H1 (cell line): Measurements from ENCODE around the gene ITSN1. TPM values are rescaled to one million over a fixed set of nuclear protein-coding genes. Genes with fewer than 3 reads are reported as not detected.

Source experiments
- CTCF ChIA-PET: fragments of 300-600 bp; sonication (Branson Sonifier 250); formaldehyde crosslinking; loops from one replicate; lab custom pipeline; 2021; ENCODE audit not compliant: partially characterized antibody; lab: Charles Lee
- POLR2A ChIA-PET: fragments of 300-600 bp; sonication (Branson Sonifier 250); formaldehyde crosslinking; loops from one replicate; lab custom pipeline; 2021; ENCODE audit warnings: inconsistent platforms; ENCODE audit not compliant: partially characterized antibody; lab: Charles Lee
- DNase-seq, 2 experiments: peaks; one replicate each; pipeline versions ENCODE4 v3.0.0 to v3.0.0-alpha.2; 2010 to 2022; ENCODE audit warnings: low spot score in 2 of 2, low read depth in 1 of 2, mixed read lengths in 1 of 2
- FAIRE-seq: peaks from 2 replicates; lab custom pipeline; 2011; peaks lifted over from hg19 to GRCh38; lab: Jason Lieb, UNC
- H2AFZ ChIP-seq: 2 replicates; pipeline ENCODE4 v1.8.1; 2012; ENCODE audit warnings: low read length, inconsistent platforms
- H2AK5ac ChIP-seq: 2 replicates; pipeline ENCODE4 v1.6.1; 2013; ENCODE audit warnings: low read depth, low read length
- H2BK120ac ChIP-seq: replicated peaks from 2 replicates; pipeline ENCODE3; 2013; ENCODE audit warnings: low read depth, low read length, inconsistent platforms
- H2BK12ac ChIP-seq: 2 replicates; pipeline ENCODE4 v1.6.1; 2013; ENCODE audit warnings: low read depth, low read length
- H2BK15ac ChIP-seq: 2 replicates; pipeline ENCODE4 v1.6.1; 2013; ENCODE audit warnings: low read length
- H2BK20ac ChIP-seq: 2 replicates; pipeline ENCODE4 v1.6.1; 2013; ENCODE audit warnings: low read length
- H2BK5ac ChIP-seq: 2 replicates; pipeline ENCODE4 v1.6.1; 2013; ENCODE audit warnings: low read depth, low read length
- H3K14ac ChIP-seq: 2 replicates; pipeline ENCODE4 v1.6.1; 2013; ENCODE audit warnings: inconsistent platforms; ENCODE audit not compliant: insufficient read length
- H3K18ac ChIP-seq: 2 replicates; pipeline ENCODE4 v1.6.1; 2013; ENCODE audit warnings: low read length; ENCODE audit errors: extremely low read depth
- H3K23ac ChIP-seq: 2 replicates; pipeline ENCODE4 v1.6.1; 2013; ENCODE audit warnings: inconsistent platforms; ENCODE audit not compliant: insufficient read length
- H3K23me2 ChIP-seq: 2 replicates; pipeline ENCODE4 v1.6.1; 2013; ENCODE audit warnings: low read depth, low read length
- H3K27ac ChIP-seq: 2 replicates; pipeline ENCODE4 v1.6.1; 2011; ENCODE audit warnings: low read depth, low read length, inconsistent platforms
- H3K27me3 ChIP-seq, 4 experiments: replicated peaks in 1 of 4; 1 replicate in 1 of 4; 2 replicates in 3 of 4; pipeline versions ENCODE4 v1.6.1 to v1.8.1; 2011 to 2013; ENCODE audit warnings: low read length in 3 of 4, mild to moderate bottlenecking in 3 of 4, inconsistent platforms in 2 of 4, mixed read lengths in 2 of 4, moderate library complexity in 1 of 4; ENCODE audit not compliant: control insufficient read depth in 3 of 4, insufficient read depth in 3 of 4; ENCODE audit errors: extremely low read depth in 1 of 4
- H3K36me3 ChIP-seq, 4 experiments: 2 replicates each; pipeline versions ENCODE4 v1.6.1 to v1.8.1; 2011 to 2013; ENCODE audit warnings: mild to moderate bottlenecking in 4 of 4, low read length in 3 of 4, moderate library complexity in 2 of 4, control low read depth in 1 of 4, inconsistent platforms in 1 of 4; ENCODE audit not compliant: insufficient read depth in 4 of 4, control insufficient read depth in 2 of 4
- H3K4ac ChIP-seq: replicated peaks from 2 replicates; pipeline ENCODE3; 2013; ENCODE audit warnings: low read length, low read depth, mixed read lengths, inconsistent platforms; ENCODE audit not compliant: insufficient read length
- H3K4me1 ChIP-seq, 4 experiments: replicated peaks in 1 of 4; 1 replicate in 1 of 4; 2 replicates in 3 of 4; pipeline versions ENCODE4 v1.6.1 to v1.8.1; 2011 to 2013; ENCODE audit warnings: low read length in 3 of 4, inconsistent platforms in 2 of 4, mixed read lengths in 1 of 4; ENCODE audit not compliant: insufficient read depth in 4 of 4, control insufficient read depth in 3 of 4
- H3K4me2 ChIP-seq, 2 experiments: 2 replicates each; pipeline versions ENCODE4 v1.6.1 to v1.8.1; 2011 to 2013; ENCODE audit warnings: low read depth in 2 of 2, low read length in 2 of 2, control low read depth in 1 of 2, inconsistent platforms in 1 of 2, mild to moderate bottlenecking in 1 of 2; ENCODE audit not compliant: insufficient read depth in 1 of 2
- H3K4me3 ChIP-seq, 4 experiments: fragments of 200-600, 300-600 bp in 1 of 4; sonication (generic), shearing (Covaris generic), sonication (Bioruptor Twin) in 1 of 4; 2 replicates each; pipeline versions ENCODE4 v1.5.1 to v1.8.1; 2011 to 2016; ENCODE audit warnings: low read length in 4 of 4, low read depth in 3 of 4, control low read depth in 2 of 4, inconsistent platforms in 2 of 4, mild to moderate bottlenecking in 2 of 4, mixed read lengths in 1 of 4, moderate library complexity in 1 of 4; ENCODE audit not compliant: insufficient read depth in 2 of 4; ENCODE audit errors: extremely low read depth in 1 of 4
- H3K56ac ChIP-seq: replicated peaks from 2 replicates; pipeline ENCODE3; 2013; ENCODE audit warnings: low read depth, mild to moderate bottlenecking, mixed read lengths, low read length, inconsistent platforms; ENCODE audit not compliant: insufficient read length
- H3K79me1 ChIP-seq: 2 replicates; pipeline ENCODE4 v1.6.1; 2013; ENCODE audit warnings: low read depth, low read length, control low read depth
- H3K79me2 ChIP-seq, 2 experiments: 2 replicates each; pipeline versions ENCODE4 v1.6.1 to v1.8.1; 2012 to 2013; ENCODE audit warnings: low read length in 2 of 2, mild to moderate bottlenecking in 2 of 2, inconsistent platforms in 1 of 2; ENCODE audit not compliant: insufficient read depth in 2 of 2, control insufficient read depth in 1 of 2
- H3K9ac ChIP-seq, 4 experiments: replicated peaks in 1 of 4; 1 replicate in 1 of 4; 2 replicates in 3 of 4; pipeline versions ENCODE4 v1.6.1 to v1.8.1; 2011 to 2013; ENCODE audit warnings: low read depth in 3 of 4, low read length in 3 of 4, control low read depth in 2 of 4, mild to moderate bottlenecking in 2 of 4, moderate library complexity in 2 of 4, inconsistent platforms in 1 of 4; ENCODE audit errors: extremely low read depth in 1 of 4
- H3K9me3 ChIP-seq, 2 experiments: 2 replicates each; pipeline versions ENCODE4 v1.6.1 to v1.8.1; 2012 to 2013; ENCODE audit warnings: mild to moderate bottlenecking in 2 of 2, moderate library complexity in 2 of 2, control low read depth in 1 of 2, inconsistent platforms in 1 of 2, low read depth in 1 of 2, low read length in 1 of 2, mixed read lengths in 1 of 2; ENCODE audit not compliant: insufficient read depth in 2 of 2
- H4K20me1 ChIP-seq, 2 experiments: replicated peaks in 1 of 2; 2 replicates each; pipeline versions ENCODE3 to v1.8.1; 2011 to 2013; ENCODE audit warnings: inconsistent platforms in 2 of 2, low read length in 2 of 2, mild to moderate bottlenecking in 1 of 2; ENCODE audit not compliant: insufficient read depth in 2 of 2, control insufficient read depth in 1 of 2
- H4K5ac ChIP-seq: 2 replicates; pipeline ENCODE4 v1.6.1; 2013; ENCODE audit warnings: low read length, low read depth, mixed read lengths, inconsistent platforms; ENCODE audit not compliant: insufficient read length
- H4K8ac ChIP-seq: 2 replicates; pipeline ENCODE4 v1.8.0; 2013; ENCODE audit warnings: mild to moderate bottlenecking, moderate library complexity, low read length, inconsistent platforms; ENCODE audit not compliant: insufficient read depth; ENCODE audit errors: extremely low read depth
- H4K91ac ChIP-seq: replicated peaks from 2 replicates; pipeline ENCODE3; 2013; ENCODE audit warnings: low read length, mixed read lengths, inconsistent platforms; ENCODE audit not compliant: insufficient read length
- CTBP2 ChIP-seq: IDR thresholded peaks from 2 replicates; pipeline ENCODE4 v1.7.0; 2011; ENCODE audit warnings: borderline replicate concordance, mild to moderate bottlenecking, moderate library complexity, mixed read lengths, low read length; ENCODE audit not compliant: insufficient read depth, insufficient read length
- EP300 ChIP-seq, 2 experiments: IDR thresholded peaks; 1 replicate in 1 of 2; 2 replicates in 1 of 2; pipeline ENCODE4 v1.6.1; 2011 to 2012; ENCODE audit warnings: low read depth in 2 of 2, low read length in 2 of 2, mild to moderate bottlenecking in 2 of 2, borderline replicate concordance in 1 of 2, inconsistent platforms in 1 of 2, moderate library complexity in 1 of 2
- JUND ChIP-seq: IDR thresholded peaks from 2 replicates; pipeline ENCODE4 v1.6.1; 2011; ENCODE audit warnings: mild to moderate bottlenecking, improper control_type of control experiment, low read length
- KDM5A ChIP-seq: fragments of 200-600 bp; IDR thresholded peaks from 2 replicates; pipeline ENCODE4 v1.7.1; 2012; ENCODE audit warnings: mild to moderate bottlenecking, low read length, inconsistent platforms, mixed read lengths
- RBBP5 ChIP-seq: IDR thresholded peaks from 2 replicates; pipeline ENCODE4 v1.7.1; 2012; ENCODE audit warnings: low read depth, mild to moderate bottlenecking, inconsistent platforms, low read length, moderate library complexity, borderline replicate concordance
- SIRT6 ChIP-seq: IDR thresholded peaks from one replicate; pipeline ENCODE4 v1.7.1; 2012; ENCODE audit warnings: low read length, inconsistent platforms
- SRF ChIP-seq: IDR thresholded peaks from 2 replicates; pipeline ENCODE4 v1.6.1; 2011; ENCODE audit warnings: mild to moderate bottlenecking, low read depth, low read length, moderate library complexity
- WGBS, 2 experiments: shearing (Covaris generic) in 1 of 2; methylation state at CpG; one replicate each; pipeline versions ENCODE4 v1.1.6 to v1.1.7; 2013 to 2015; ENCODE audit warnings: low lambda C conversion rate in 2 of 2, mixed read lengths in 2 of 2, inconsistent platforms in 1 of 2, low coverage in 1 of 2, missing lambda C conversion rate in 1 of 2; ENCODE audit not compliant: insufficient replicate concordance in 2 of 2, insufficient coverage in 1 of 2, insufficient read length in 1 of 2; ENCODE audit errors: extremely low coverage in 1 of 2, missing lambda C conversion rate in 1 of 2; 5-methylcytosine and 5-hydroxymethylcytosine counted together
- polyA plus RNA-seq, 7 experiments: library from polyadenylated mRNA; depleted of rRNA in 3 of 7; stranded (reverse) in 5 of 7; unstranded in 2 of 7; fragments of >200 nt in 5 of 7; fragments of 200-250 nt in 2 of 7; gene quantifications; 1 replicate in 5 of 7; 2 replicates in 1 of 7; 4 replicates in 1 of 7; pipeline versions ENCODE4 v1.2.1 to v1.2.3, GENCODE V29; 2011 to 2013; ENCODE audit warnings: missing spikeins in 2 of 7, mixed read lengths in 2 of 7
- total RNA-seq: library from RNA; stranded (reverse); fragmentation: NEBNext Ultra II Directional; extraction: Animal tissue kit (Norgen Biotek cat#: 25700); gene quantifications from 2 replicates; pipeline ENCODE4 v1.2.1, GENCODE V29; 2021
- TF ChIP-seq, protein P1 (sequence below): IDR thresholded peaks from 2 replicates; pipeline ENCODE4 v1.6.1; 2011; ENCODE audit warnings: low read length, improper control_type of control experiment

ITSN1 gene
- total and polyA plus RNA-seq, 2 of the 8 experiments (the other 6 are each of a cell fraction or from before 2014, with no cell fraction given) = 60.8 to 78.1 TPM

DNA sequence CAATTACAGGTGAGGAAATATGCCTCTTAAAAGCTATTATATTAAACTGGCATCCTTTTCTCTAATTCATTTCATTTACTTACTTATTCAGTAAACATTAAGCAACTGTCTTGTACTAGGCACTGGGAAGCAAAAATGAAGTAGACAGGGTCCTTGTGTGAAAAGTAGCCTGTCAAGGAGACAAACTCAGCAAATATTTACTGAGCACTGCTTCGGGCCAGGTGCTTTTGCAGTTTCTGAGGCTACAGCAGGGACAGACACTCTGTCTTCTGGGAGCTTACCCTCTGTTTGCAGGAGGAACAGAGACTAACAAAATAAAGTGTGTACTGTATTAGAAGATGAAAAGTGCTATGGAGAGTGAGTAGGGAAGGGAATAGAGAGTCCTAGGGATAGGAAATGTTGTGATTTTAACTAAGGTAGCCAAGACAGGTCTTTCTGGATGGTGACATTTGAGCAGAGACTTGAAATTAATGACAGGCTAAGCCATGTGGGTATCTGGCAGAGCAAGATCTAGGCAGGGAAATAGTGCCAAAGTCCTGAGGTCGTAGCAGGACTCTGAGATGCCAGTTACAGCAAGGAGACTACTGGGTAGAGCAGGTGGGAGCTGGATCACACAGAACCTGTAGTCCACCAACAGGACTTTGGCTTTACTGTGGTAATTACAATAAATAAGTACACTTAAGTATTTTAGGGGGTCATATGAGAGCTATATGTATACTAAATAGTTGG, 133.0 kb downstream of the ITSN1 start:
- Histone ChIP-seq H3K56ac (no peak overlapping the region), H3K79me2 (no peaks in the 10 kb centered on the region; a peak in 2 of 4 replicates), H4K91ac (no peak overlapping the region), H3K4me1 (no peaks in the 10 kb centered on the region), H3K23ac (no peak overlapping the region), H3K4ac (no peak overlapping the region), H2BK120ac (no peak overlapping the region), H3K27me3 (no peaks in the 10 kb centered on the region), H3K36me3 (peaks cover 6 to 50% (median 35%) of the 10 kb centered on the region in 4 experiments; a peak in 7 of 8 replicates), H2AFZ (no peak overlapping the region), H3K4me3 (no peak overlapping the region), H2BK12ac (no peak overlapping the region), H3K14ac (no peak overlapping the region), H2BK5ac (no peak overlapping the region), H2BK15ac (no peak overlapping the region), H4K8ac (no peak overlapping the region), H3K23me2 (peaks cover 2% of the 10 kb centered on the region; the same call in 1 of the 2 replicates), H3K9ac (no peak overlapping the region), H4K20me1 (no peaks in the 10 kb centered on the region), H2AK5ac (no peak overlapping the region), H2BK20ac (no peak overlapping the region), H4K5ac (no peak overlapping the region), H3K18ac (no peak overlapping the region), H3K4me2 (no peak overlapping the region), H3K27ac (no peak overlapping the region), H3K9me3 (no peaks in the 10 kb centered on the region), H3K79me1 (no peaks in the 10 kb centered on the region; the same call in 1 of the 2 replicates)
- POLR2A ChIA-PET = interaction anchor here (0.5 kb wide), 1 partner anchor 8 kb away, joined by 3 read pairs; no protein-coding TSS in a partner anchor
- DNase-seq = no peak
- CTCF ChIA-PET = interaction anchor here (1.5 kb wide), 1 partner anchor 10 kb away, joined by 3 read pairs; no protein-coding TSS in a partner anchor
- WGBS, 2 experiments = 82% methylated on average over 2 of the region's 2 CpGs; no CpG with 5 or more reads in 1 of the 2 experiments
- FAIRE-seq = no peak
- TF ChIP-seq CTBP2 (no peak), SIRT6 (no peak), EP300 (IDR thresholded peaks at IDR 0.05; ENCODE audit: borderline replicate concordance in 1 of 2, low read depth in 2 of 2, low read length in 2 of 2) (no peak), JUND (no peak), RBBP5 (no peak), KDM5A (no peak), SRF (no peak)
- TF ChIP-seq, protein P1, sequence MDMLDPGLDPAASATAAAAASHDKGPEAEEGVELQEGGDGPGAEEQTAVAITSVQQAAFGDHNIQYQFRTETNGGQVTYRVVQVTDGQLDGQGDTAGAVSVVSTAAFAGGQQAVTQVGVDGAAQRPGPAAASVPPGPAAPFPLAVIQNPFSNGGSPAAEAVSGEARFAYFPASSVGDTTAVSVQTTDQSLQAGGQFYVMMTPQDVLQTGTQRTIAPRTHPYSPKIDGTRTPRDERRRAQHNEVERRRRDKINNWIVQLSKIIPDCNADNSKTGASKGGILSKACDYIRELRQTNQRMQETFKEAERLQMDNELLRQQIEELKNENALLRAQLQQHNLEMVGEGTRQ = no peak
